Ascending aorta (tissue), 2 donors: ENCODE data around the gene WAC. TPM values are rescaled to one million over a fixed set of nuclear protein-coding genes. Genes with fewer than 3 reads are reported as not detected.

Experiments
- DNase-seq, 2 donors: peaks; one replicate each; pipeline ENCODE4 v3.0.0-alpha.2; 2019; ENCODE audit warnings: low spot score in 2 of 2
- H3K27ac ChIP-seq, 2 donors: fragments of 200-600 bp; sonication (generic); one replicate each; pipeline ENCODE4 v1.5.1; 2016 to 2017; ENCODE audit warnings: mild to moderate bottlenecking in 1 of 2
- H3K27me3 ChIP-seq: fragments of 200-600 bp; sonication (generic); one replicate; pipeline ENCODE4 v1.5.1; 2017
- H3K36me3 ChIP-seq, 2 donors: fragments of 200-600 bp; sonication (generic); one replicate each; pipeline ENCODE4 v1.5.1; 2016
- H3K4me1 ChIP-seq, 2 donors: fragments of 200-600 bp; sonication (generic); one replicate each; pipeline ENCODE4 v1.5.1; 2016 to 2017; ENCODE audit warnings: mild to moderate bottlenecking in 1 of 2
- H3K4me3 ChIP-seq, 2 donors: fragments of 200-600 bp; sonication (generic); one replicate each; pipeline ENCODE4 v1.5.1; 2016 to 2017; ENCODE audit warnings: mild to moderate bottlenecking in 1 of 2
- H3K9me3 ChIP-seq, 2 donors: fragments of 200-600 bp; sonication (generic); one replicate each; pipeline ENCODE4 v1.5.1; 2016
- CTCF ChIP-seq, 3 experiments: fragments of 200-600 bp in 2 of 3; fragments of 450-650 bp in 1 of 3; sonication (generic) in 2 of 3; IDR thresholded peaks; one replicate each; pipeline ENCODE4 v1.5.1; 2016 to 2019; ENCODE audit warnings: antibody characterized with exemption in 3 of 3, mild to moderate bottlenecking in 1 of 3, moderate library complexity in 1 of 3
- intact Hi-C: fragments of 100-400 bp; cut with DNase I; formaldehyde crosslinking; loops from one replicate; pipeline ENCODE4 v1.15.1; 2023
- total RNA-seq: library from RNA; depleted of rRNA; stranded (reverse); fragments of >200 nt; gene quantifications from one replicate; pipeline ENCODE4 v1.1.0, GENCODE V29; 2016

Gene WAC
- total RNA-seq, 1 donor from 2014 or later = 30.5 TPM

DNA sequence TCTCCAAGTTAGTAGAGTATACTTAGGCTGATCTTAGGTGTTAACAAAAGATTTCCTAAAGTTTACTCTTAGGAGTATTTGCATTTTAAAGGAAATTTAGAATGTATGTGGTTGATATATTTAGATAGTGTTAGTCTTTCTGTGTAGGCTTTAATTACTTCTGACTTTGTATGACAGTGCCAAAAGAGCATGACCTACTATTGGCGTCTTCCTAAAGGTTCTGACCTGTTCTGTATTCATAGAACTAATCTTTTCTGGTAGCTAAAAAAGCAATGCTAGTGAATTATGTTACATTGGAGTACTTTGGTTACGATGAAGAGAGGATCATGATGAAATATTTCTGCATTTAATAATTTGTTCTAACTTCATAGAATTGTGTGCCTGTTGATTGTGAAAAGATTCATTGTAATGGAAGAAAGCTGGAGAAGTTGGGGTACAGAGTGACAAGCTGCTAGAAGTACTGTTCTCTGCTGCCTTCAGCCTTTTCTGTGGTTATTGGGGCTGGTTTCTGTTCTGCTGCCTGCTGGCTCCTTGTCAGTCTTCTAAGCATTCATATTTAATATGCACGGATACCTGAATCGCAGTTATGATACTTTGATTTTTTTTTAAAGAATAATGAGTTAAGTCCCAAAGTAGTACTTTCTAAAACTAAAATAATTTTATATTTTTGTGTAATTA, 13.2 kb downstream of the WAC start:
- H3K27ac ChIP-seq = no peak overlapping the region
- DNase-seq = no peak
- no peaks in the 10 kb centered on the region for H3K27me3 ChIP-seq
- intact Hi-C loops = no loop called here
- H3K4me1 ChIP-seq = peaks cover 0 to 5% of the 10 kb centered on the region in 2 donors
- TF ChIP-seq CTCF (IDR thresholded peaks at IDR 0.05) = no peak
- no peaks in the 10 kb centered on the region for H3K9me3 ChIP-seq
- peaks cover 24 to 52% of the 10 kb centered on the region in 2 donors for H3K36me3 ChIP-seq
- H3K4me3 ChIP-seq = no peak overlapping the region

DNA sequence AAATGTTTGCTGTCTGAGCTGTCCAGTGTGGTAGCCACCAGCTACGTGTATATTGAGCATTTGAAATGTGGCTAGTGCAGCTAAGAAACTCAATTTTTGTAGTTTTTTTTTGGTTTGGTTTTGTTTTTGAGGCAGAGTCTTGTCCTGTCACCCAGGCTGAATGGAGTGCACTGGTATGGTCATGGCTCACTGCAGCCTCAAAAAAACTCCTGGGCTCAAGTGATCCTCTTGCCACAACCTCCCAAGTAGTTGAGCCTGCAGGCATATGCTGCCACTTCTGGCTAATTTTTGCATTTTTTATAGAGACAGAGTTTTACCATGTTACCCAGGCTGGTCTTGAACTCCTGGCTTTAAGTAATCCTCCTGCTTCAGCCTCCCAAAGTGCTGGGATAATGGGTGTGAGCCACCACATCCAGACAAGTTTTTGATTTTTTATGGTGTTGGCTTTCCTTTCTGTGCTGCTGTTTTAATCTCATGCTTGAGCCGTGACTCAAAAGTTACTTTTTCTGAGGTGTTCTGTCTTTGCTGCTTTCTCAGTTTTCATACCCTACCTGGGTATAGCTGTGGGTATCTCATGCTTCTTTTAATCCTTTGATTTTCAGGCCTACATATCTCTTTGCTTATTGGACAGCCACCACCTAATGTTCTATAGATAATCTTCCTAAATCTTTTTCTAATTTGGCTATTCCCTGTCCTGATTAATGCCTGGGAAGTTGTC, 16.0 kb downstream of the WAC start:
- H3K27ac ChIP-seq = no peak overlapping the region
- H3K27me3 ChIP-seq = no peaks in the 10 kb centered on the region
- no peak for DNase-seq
- H3K4me1 ChIP-seq = peaks cover 0 to 5% of the 10 kb centered on the region in 2 donors
- H3K9me3 ChIP-seq = no peaks in the 10 kb centered on the region
- TF ChIP-seq CTCF (IDR thresholded peaks at IDR 0.05) = no peak
- peaks cover 23 to 33% of the 10 kb centered on the region in 2 donors for H3K36me3 ChIP-seq
- intact Hi-C loops = no loop called here
- no peak overlapping the region for H3K4me3 ChIP-seq

DNA sequence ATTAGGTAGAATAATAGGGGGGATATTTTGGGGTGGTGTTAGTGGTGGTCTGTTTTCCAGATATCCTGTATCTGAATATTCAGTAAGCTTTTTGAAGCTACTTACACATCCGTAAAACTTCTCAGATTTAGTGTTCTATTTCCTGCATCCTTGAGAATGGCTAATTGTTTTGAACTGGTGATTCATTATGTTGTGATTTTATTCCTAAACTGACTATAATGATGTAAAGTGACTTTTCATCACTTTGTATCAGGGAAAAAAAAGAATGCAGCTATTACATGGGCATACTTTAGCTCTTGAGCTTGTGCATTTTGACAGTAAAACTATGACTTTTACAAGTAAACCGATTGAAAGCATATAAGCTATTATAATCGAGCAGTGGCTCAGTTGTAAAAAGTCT, 18.2 kb downstream of the WAC start:
- Histone ChIP-seq H3K27ac (no peak overlapping the region), H3K4me1 (peaks cover 0 to 4% of the 10 kb centered on the region in 2 donors), H3K27me3 (no peaks in the 10 kb centered on the region), H3K4me3 (no peak overlapping the region), H3K36me3 (peaks cover 16 to 21% of the 10 kb centered on the region in 2 donors), H3K9me3 (no peaks in the 10 kb centered on the region)
- DNase-seq = no peak
- intact Hi-C loops = no loop called here
- no peak for TF ChIP-seq CTCF (IDR thresholded peaks at IDR 0.05)

DNA sequence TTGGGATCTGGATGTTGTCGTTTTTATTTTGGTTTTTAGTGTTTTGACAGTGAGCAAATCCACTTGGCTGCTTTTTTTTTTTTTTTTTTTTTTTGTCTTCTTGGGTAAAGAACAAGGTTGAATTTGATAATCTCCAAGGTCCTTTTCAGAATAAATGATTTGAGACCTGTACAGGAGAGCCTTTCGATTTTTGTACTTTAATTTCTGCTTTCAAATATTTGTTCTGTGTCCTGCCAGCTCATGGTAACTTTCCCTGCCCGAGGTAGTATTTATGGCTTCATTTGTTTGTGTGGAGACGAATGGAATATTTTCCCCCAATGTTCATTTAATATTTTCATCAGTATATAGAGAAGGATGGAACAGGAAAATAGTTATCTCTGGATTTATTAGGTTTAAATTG, 19.9 kb downstream of the WAC start:
- intact Hi-C loops = no loop called here
- no peak for DNase-seq
- peaks cover 0 to 5% of the 10 kb centered on the region in 2 donors for H3K4me1 ChIP-seq
- no peaks in the 10 kb centered on the region for H3K9me3 ChIP-seq
- peaks cover 12 to 20% of the 10 kb centered on the region in 2 donors for H3K36me3 ChIP-seq
- H3K4me3 ChIP-seq = no peak overlapping the region
- no peaks in the 10 kb centered on the region for H3K27me3 ChIP-seq
- TF ChIP-seq CTCF (IDR thresholded peaks at IDR 0.05) = no peak
- no peak overlapping the region for H3K27ac ChIP-seq

GRCh38 chr10:28554009-28554408, 21.1 kb downstream of the WAC start:
- Histone ChIP-seq H3K9me3 (no peaks in the 10 kb centered on the region), H3K4me1 (peaks cover 0 to 10% of the 10 kb centered on the region in 2 donors), H3K27ac (no peak overlapping the region), H3K27me3 (no peaks in the 10 kb centered on the region), H3K4me3 (no peak overlapping the region), H3K36me3 (peaks cover under 1 to 8% of the 10 kb centered on the region in 2 donors)
- no peak for TF ChIP-seq CTCF (IDR thresholded peaks at IDR 0.05)
- DNase-seq = no peak
- intact Hi-C loops = no loop called here
